Activated CD4-positive, alpha-beta T cell treated with anti-CD3 and anti-CD28 coated beads, Interleukin-2, amount 10 ng/mL, durations not matched to agents 7 days and 5 days (primary cell): Measurements from ENCODE around the gene WDR93. TPM values are rescaled to one million over a fixed set of nuclear protein-coding genes. Genes with fewer than 3 reads are reported as not detected.
"Not testable (repeated sequence)": the region's sequence is repeated elsewhere in the genome, so short reads cannot be mapped to it uniquely, and the experiment has no call there.

ENCODE experiments used
- CTCF ChIA-PET: fragments of 350-600 bp; sonication (Branson Sonifier 250); formaldehyde crosslinking; loops from one replicate; lab custom pipeline; 2021; ENCODE audit warnings: antibody characterized with exemption; lab: Charles Lee
- POLR2A ChIA-PET: fragments of 350-600 bp; sonication (Branson Sonifier 250); formaldehyde crosslinking; loops from one replicate; lab custom pipeline; 2021; ENCODE audit warnings: antibody characterized with exemption; lab: Charles Lee
- DNase-seq: peaks from one replicate; pipeline ENCODE4 v3.0.0-alpha.2; 2020
- H3K27ac Mint-ChIP-seq: one replicate; pipeline ENCODE4 v1.8.0; 2021; ENCODE audit warnings: mild to moderate bottlenecking, moderate library complexity, mixed read lengths
- H3K27me3 Mint-ChIP-seq: one replicate; pipeline ENCODE4 v1.8.0; 2021; ENCODE audit warnings: mixed read lengths
- H3K36me3 Mint-ChIP-seq: one replicate; pipeline ENCODE4 v1.8.0; 2021; ENCODE audit warnings: low read depth, mixed read lengths
- H3K4me1 Mint-ChIP-seq: one replicate; pipeline ENCODE4 v1.8.0; 2021; ENCODE audit warnings: mixed read lengths
- H3K4me3 Mint-ChIP-seq: one replicate; pipeline ENCODE4 v1.8.0; 2021; ENCODE audit warnings: mild to moderate bottlenecking, moderate library complexity, mixed read lengths
- H3K9me3 Mint-ChIP-seq: one replicate; pipeline ENCODE4 v1.8.0; 2021; ENCODE audit warnings: mixed read lengths
- total RNA-seq, 2 experiments: library from RNA; stranded (reverse); gene quantifications; one replicate each; pipeline ENCODE4 v1.2.3, GENCODE V29; 2021

The WDR93 gene
- total RNA-seq, 2 experiments from 2014 or later: not detected

DNA sequence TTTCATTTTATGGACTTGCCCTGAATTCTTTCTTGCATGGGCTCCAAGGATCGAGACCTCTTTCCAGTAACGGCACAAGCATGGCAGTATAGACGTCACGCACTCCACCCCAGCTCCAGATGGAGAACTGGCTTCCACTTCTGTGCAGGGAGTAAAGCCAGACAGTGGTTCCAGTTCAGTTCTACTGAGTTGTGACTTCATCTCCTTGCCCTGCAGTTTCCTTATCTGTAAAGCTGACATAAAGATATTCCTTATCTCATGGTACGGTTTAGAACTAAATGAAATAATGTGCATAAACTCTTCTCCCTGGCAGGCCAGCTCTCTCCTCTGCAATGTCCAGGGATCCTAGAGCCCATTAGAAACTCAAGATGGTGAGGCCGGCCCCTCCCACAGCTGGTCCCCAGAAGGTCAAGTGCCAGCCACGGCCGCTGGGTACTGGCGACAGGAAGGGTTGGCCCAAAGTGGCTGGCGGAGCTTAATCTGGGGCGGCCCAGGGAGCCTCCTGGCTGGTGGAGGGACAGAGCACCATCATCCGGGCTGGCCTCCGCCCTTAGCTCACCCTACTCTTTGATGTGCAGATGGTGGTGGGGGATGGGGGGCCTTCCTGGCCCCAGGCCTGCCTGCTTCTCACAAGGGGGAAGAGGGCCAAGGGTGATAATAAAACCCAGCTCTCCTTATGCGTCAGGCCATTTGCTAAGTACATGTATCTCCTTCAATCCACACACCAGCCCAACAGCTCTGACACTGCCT is 92.7 kb downstream of the WDR93 start:
- Mint-ChIP-seq H3K36me3 (peaks cover 4% of the 10 kb centered on the region), H3K4me1 (peaks cover 11% of the 10 kb centered on the region), H3K4me3 (no peak overlapping the region), H3K27me3 (peaks cover 12% of the 10 kb centered on the region), H3K9me3 (peaks cover 8% of the 10 kb centered on the region), H3K27ac (no peak overlapping the region)
- no peak for DNase-seq
- ChIA-PET POLR2A (no interaction called here), CTCF (interaction anchor here (0.6 to 1.2 kb wide), 5 partner anchors 22 to 517 kb away, joined by 3 to 4 read pairs (median 3); partner anchors contain the start of gene ANPEP)

DNA sequence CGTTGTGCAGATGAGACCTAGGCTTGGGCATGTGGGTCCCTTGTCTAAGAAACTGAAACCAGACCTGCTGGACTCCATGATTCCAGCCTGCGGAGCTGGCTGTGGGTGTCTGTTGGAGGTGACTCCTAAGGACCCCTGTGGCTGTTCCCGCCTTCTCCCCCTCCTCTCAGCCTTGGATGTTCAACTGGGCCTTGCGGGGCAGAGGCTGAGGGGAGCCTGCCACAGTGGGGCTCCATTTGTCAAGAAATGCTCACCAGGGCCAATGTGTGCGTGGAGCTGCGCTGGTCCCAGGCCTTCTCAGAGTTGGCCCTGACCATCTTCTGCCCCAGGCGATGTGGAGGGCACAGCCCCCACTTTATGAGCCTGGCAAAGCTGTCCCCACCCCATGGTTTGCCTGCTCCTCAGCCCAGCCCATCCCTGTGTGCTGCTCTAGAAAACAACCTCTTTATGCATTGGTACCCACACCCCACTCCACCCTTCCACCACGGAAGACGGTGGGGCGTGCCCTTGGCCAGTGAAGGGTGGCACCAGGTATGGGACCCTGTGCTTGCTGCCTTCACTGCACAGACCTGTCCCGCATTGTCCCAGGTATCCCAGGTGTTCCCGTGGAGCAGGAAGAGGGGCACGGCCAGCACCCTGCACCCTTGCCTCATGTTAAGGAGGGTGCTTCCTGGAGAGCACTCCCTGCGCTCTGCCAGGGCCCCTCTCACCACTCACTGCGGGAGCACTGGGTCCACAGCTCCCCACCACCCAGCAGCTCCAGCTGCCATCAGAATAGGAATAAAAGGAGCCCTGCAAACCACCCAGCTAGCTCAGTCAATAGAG is 93.5 kb downstream of the WDR93 start:
- H3K27me3 Mint-ChIP-seq: peaks cover 6% of the 10 kb centered on the region
- H3K9me3 Mint-ChIP-seq: peaks cover 9% of the 10 kb centered on the region
- H3K36me3 Mint-ChIP-seq: peaks cover 4% of the 10 kb centered on the region
- no peak overlapping the region for H3K4me3 Mint-ChIP-seq
- ChIA-PET CTCF (interaction anchor here (0.6 to 1.2 kb wide), 4 partner anchors 23 to 518 kb away, joined by 3 to 4 read pairs (median 3); no protein-coding TSS in a partner anchor), POLR2A (no interaction called here)
- H3K27ac Mint-ChIP-seq: no peak overlapping the region
- peaks cover 11% of the 10 kb centered on the region for H3K4me1 Mint-ChIP-seq
- DNase-seq: no peak

DNA sequence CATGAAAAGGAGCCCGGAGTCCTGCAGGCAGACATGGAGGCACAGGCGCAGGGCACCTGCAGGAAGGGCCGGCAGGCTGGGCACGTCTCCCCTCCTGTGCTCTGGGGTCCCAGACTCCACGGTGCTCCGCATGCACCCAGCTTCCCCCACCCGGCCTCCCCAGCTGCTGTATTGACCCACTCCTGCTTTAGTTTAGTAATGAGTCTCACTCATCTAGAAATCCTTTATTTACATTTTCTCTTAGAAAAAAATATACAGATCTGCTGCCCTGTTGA is 94.0 kb downstream of the WDR93 start:
- H3K36me3 Mint-ChIP-seq: peaks cover 4% of the 10 kb centered on the region
- ChIA-PET CTCF (no interaction called here), POLR2A (no interaction called here)
- H3K9me3 Mint-ChIP-seq: peaks cover 9% of the 10 kb centered on the region
- no peak overlapping the region for H3K27ac Mint-ChIP-seq
- DNase-seq: no peak
- H3K27me3 Mint-ChIP-seq: peaks cover 6% of the 10 kb centered on the region
- H3K4me3 Mint-ChIP-seq: no peak overlapping the region
- H3K4me1 Mint-ChIP-seq: peaks cover 11% of the 10 kb centered on the region

DNA sequence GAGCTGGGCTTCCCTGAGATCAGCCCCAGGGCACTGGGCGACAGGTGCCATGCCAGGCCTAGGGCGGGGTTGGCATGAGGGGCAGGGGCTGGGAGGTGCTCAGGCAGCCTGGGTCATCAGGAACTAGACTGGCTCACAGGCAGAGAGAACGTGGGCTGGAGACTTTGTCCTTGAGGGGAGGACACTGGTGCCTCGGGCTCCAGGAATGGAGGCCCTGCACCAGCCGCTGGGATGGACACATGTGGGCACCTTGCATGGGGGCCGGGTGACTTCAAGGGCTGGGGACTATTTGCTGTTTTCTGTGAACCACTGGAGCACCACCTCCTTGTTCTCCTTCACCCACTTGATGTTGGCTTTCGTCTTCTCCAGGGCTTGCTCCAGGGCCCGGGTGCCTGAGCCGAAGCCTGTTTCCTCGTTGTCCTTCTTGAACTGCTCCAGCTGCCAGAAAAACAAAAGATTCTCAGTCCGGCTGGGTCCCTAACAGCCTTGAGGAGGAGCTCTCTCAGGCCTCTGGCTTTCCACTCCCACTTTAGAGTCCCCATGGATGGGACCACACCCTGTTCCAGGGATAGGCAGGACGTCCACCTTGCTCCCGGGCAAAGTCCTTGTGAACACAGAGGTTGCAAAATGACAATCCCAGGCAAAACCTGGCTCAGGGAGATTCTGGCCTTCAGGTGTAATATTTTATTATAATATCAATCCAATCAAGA is 94.6 kb downstream of the WDR93 start:
- Mint-ChIP-seq H3K27me3 (peaks cover 6% of the 10 kb centered on the region), H3K4me3 (no peak overlapping the region), H3K9me3 (peaks cover 9% of the 10 kb centered on the region), H3K27ac (no peak overlapping the region), H3K4me1 (peaks cover 11% of the 10 kb centered on the region), H3K36me3 (peaks cover 4% of the 10 kb centered on the region)
- ChIA-PET CTCF (interaction anchor here (0.6 kb wide), 1 partner anchor 49 kb away, joined by 3 read pairs; no protein-coding TSS in a partner anchor), POLR2A (no interaction called here)
- no peak for DNase-seq

DNA sequence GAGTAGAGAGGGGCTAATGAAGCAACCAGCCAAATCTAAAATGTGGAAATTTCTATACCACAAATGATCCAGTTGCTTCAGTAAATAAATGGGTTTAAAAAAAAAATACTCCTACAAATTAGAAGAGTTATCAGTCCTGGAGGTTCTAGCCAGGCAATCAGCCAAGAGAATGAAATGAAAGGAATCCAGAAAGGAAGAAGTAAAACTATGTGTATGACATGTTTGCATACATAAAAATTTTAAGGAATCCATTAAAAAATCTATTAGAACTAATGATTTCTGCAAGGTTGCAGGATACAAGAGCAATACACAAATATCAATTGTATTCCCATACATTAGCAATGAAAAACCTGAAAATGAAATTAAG is 95.1 kb downstream of the WDR93 start:
- Mint-ChIP-seq H3K4me1 (peaks cover 6% of the 10 kb centered on the region), H3K36me3 (peaks cover 4% of the 10 kb centered on the region), H3K4me3 (no peak overlapping the region), H3K27me3 (peaks cover 6% of the 10 kb centered on the region), H3K27ac (no peak overlapping the region), H3K9me3 (peaks cover 9% of the 10 kb centered on the region)
- POLR2A ChIA-PET: no interaction called here
- no peak for DNase-seq
- CTCF ChIA-PET: no interaction called here

DNA sequence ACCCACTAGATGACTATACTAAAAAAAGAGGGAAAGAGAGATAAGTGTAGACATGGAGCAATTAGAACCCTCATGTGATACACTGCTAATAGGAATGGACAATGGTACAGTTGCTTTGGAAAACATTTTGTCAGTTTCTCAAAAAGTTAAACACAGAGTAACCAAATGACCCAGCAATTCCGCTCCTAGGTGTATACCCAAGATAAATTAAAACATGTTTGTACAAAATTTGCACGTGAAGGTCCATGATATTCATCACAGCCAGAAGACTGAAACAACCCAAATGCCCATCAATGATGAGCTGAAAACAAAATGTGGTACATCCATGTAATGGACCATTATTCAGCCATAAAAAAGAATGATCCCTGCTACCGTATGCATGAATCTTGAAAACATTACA is 97.3 kb downstream of the WDR93 start:
- H3K27ac Mint-ChIP-seq: no peak overlapping the region
- POLR2A ChIA-PET: no interaction called here
- H3K4me3 Mint-ChIP-seq: no peak overlapping the region
- DNase-seq: no peak
- peaks cover 4% of the 10 kb centered on the region for H3K36me3 Mint-ChIP-seq
- CTCF ChIA-PET: no interaction called here
- H3K9me3 Mint-ChIP-seq: peaks cover 9% of the 10 kb centered on the region
- H3K4me1 Mint-ChIP-seq: no peaks in the 10 kb centered on the region
- H3K27me3 Mint-ChIP-seq: peaks cover 6% of the 10 kb centered on the region

DNA sequence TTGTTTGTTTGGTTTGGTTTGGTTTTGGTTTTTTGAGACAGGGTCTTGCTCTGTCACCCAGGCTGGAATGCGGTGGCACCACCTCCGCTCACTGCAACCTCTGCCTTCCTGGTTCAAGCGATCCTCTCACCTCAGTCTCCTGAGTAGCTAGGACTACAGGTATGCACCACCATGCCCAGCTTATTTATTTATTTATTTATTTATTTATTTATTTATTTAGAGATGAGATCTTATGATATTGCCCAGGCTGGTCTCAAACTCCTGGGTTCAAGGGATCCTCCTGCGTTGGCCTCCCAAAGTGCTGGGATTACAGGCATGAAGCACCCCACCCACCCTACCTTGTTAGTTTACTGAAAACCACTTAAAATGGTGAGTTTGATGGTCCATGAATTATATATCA is 98.0 kb downstream of the WDR93 start:
- POLR2A ChIA-PET, H3K27me3 Mint-ChIP-seq, CTCF ChIA-PET, H3K9me3 Mint-ChIP-seq, H3K4me3 Mint-ChIP-seq, H3K4me1 Mint-ChIP-seq, H3K27ac Mint-ChIP-seq, H3K36me3 Mint-ChIP-seq, DNase-seq: not testable (repeated sequence)

DNA sequence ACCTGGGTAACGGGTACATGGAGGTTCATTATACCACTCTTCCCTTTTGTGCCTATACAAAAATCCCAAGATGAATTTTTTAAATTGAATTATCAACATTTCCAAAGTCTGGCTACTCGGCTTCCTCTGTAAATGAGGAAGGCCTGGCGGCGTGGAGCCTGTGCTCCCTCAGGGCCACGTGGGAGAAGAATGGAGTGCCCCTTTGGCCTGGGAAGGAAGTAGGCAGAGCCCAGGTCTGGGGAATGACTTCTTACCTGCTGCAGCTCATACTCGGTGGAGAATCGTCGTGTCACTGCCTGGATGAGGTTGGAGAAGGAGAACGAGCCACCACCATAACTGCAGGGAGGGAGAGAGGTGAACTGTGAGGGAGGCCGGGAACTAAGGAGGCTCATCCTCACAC is 99.6 kb downstream of the WDR93 start:
- POLR2A ChIA-PET: no interaction called here
- Mint-ChIP-seq H3K36me3 (peaks cover 4% of the 10 kb centered on the region), H3K27ac (no peak overlapping the region), H3K4me1 (no peaks in the 10 kb centered on the region), H3K9me3 (peaks cover 9% of the 10 kb centered on the region), H3K4me3 (no peak overlapping the region), H3K27me3 (peaks cover 6% of the 10 kb centered on the region)
- DNase-seq: no peak
- CTCF ChIA-PET: no interaction called here

DNA sequence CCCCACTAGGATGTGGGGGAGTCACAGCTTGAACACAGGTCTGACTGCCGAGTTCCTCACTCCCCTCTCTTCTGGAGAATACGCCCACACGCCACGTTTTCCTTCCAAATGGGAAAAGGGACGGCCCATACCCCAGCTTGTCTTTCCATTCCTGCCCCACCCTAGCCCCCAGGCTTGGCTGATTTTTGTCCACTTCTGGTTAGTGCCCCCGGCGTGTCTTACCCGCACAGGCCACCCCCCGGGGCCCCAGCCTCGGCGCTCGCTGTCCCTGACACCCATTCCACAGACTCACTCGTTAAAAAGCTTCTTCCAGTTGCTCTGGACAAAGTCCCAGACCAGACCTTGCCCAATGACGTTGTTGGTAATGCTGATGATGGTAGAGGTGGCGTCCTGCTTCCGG is 100.0 kb downstream of the WDR93 start:
- Mint-ChIP-seq H3K4me1 (no peaks in the 10 kb centered on the region), H3K9me3 (peaks cover 9% of the 10 kb centered on the region), H3K4me3 (no peak overlapping the region), H3K27me3 (peaks cover 6% of the 10 kb centered on the region), H3K36me3 (peaks cover 4% of the 10 kb centered on the region), H3K27ac (no peak overlapping the region)
- POLR2A ChIA-PET: no interaction called here
- no peak for DNase-seq
- CTCF ChIA-PET: no interaction called here

DNA sequence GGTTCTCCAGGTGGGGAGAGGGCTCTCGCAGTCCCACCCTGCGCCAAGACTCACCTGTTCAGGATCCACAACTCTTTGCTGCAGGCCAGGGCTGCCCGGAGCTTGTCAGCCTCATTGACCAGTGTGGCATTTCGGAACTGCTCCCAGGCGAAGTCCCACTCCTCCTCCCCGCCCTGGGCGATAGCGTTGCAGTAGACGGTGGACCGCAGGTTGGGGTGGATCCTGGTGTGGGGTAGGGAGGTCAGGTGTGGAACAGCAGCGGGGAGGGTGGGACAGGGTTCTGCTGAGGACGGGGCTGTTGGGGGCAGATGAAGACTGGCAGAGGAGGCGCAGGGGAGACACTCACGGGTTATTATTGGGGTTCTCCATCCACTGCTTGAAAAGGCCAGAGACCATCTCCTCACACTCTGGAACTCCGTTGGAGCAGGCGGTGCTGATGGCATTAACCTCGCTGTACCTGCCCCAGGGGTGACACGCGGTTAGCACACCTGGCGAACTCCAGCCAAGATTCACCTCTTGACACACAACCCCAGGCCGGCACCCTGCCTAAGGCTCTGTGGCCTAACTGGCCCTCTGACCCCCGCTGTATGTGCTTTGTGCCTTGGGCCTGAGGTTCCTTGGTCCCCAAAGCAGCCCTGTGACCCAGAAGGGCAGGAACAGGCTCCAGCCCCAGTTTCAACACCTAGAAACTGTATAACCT is 101.6 kb downstream of the WDR93 start:
- POLR2A ChIA-PET: no interaction called here
- no peak overlapping the region for H3K27ac Mint-ChIP-seq
- peaks cover 4% of the 10 kb centered on the region for H3K36me3 Mint-ChIP-seq
- peaks cover 6% of the 10 kb centered on the region for H3K27me3 Mint-ChIP-seq
- no peak for DNase-seq
- H3K9me3 Mint-ChIP-seq: peaks cover 9% of the 10 kb centered on the region
- no peaks in the 10 kb centered on the region for H3K4me1 Mint-ChIP-seq
- CTCF ChIA-PET: no interaction called here
- no peak overlapping the region for H3K4me3 Mint-ChIP-seq
